Suprapubic skin (tissue), 3 donors: ENCODE data around the gene BRK1.

Experiments
- CTCF ChIP-seq, 2 donors: fragments of 200-600 bp in 1 of 2; fragments of 450-650 bp in 1 of 2; sonication (generic) in 1 of 2; IDR thresholded peaks; one replicate each; pipeline ENCODE4 v1.5.1; 2016 to 2019; ENCODE audit warnings: antibody characterized with exemption in 2 of 2, mild to moderate bottlenecking in 1 of 2, moderate library complexity in 1 of 2
- EP300 ChIP-seq: sonication (generic); formaldehyde crosslinking; IDR thresholded peaks from one replicate; pipeline ENCODE4 v1.6.1; 2017; ENCODE audit warnings: antibody characterized with exemption
- POLR2A ChIP-seq, 2 donors: fragments of 450-650 bp; IDR thresholded peaks; one replicate each; pipeline ENCODE4 v1.6.1; 2017; ENCODE audit warnings: antibody characterized with exemption in 2 of 2, mild to moderate bottlenecking in 2 of 2, moderate library complexity in 2 of 2

- TF ChIP-seq CTCF (IDR thresholded peaks at IDR 0.05) (no peak), EP300 (no peak), POLR2A (IDR thresholded peaks at IDR 0.05) (no peak)
Observed at GRCh38 chr3:10116138-10116460, 624 bp downstream of the BRK1 start.
